Adipose tissue (tissue), 3 donors: ENCODE data around the gene FBXO5. TPM values are rescaled to one million over a fixed set of nuclear protein-coding genes. Genes with fewer than 3 reads are reported as not detected.
"Not testable (repeated sequence)": the region's sequence is repeated elsewhere in the genome, so short reads cannot be mapped to it uniquely, and the experiment has no call there.

Experiments
- H3K27ac ChIP-seq: one replicate; pipeline ENCODE4 v1.5.1; 2013; ENCODE audit warnings: low read depth, low read length
- WGBS, 3 donors: extraction: QIAGEN DNeasy Blood & Tissue Kit; methylation state at CpG; one replicate each; pipeline ENCODE4 v1.1.7; 2013; 5-methylcytosine and 5-hydroxymethylcytosine counted together
- polyA plus RNA-seq, 3 donors: library from polyadenylated mRNA; stranded (reverse); fragments of 200-250 nt; gene quantifications; one replicate each; pipeline ENCODE4 v1.2.3, GENCODE V29; 2013
- donor health status: healthy with polysubstance abuse.
- donor health status: Bipolar disorder and iron deficiency.
- donor health status: healthy.

FBXO5 gene
- polyA plus RNA-seq, 3 donors = 1.2 to 6.4 (median 2.7) TPM

DNA sequence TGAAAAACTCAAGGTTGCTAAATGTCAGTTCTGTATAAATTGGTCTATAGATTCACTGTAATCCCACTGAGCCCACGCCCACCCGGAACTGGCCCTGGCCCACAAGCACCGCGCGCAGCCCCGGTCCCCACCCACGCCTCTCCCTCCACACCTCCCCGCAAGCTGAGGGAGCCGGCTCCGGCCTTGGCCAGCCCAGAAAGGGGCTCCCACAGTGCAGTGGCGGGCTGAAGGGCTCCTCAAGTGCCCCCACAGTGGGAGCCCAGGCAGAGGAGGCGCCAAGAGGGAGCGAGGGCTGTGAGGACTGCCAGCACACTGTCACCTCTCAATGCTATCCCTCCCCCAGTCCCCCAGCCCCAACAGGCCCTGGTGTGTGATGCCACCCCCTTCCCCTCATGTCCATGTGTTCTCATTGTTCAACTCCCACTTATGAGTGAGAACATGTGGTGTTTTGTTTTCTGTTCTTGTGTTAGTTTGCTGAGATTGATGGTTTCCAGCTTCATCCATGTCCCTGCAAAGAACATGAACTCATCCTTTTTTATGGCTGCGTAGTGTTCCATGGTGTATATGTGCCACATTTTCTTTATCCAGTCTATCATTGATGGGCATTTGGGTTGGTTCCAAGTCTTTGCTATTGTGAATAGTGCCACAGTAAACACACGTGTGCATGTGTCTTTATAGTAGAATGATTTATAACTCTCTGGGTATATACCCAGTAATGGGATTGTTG lies 16.5 kb downstream of the FBXO5 start:
- WGBS, 3 donors = 90 to 91% (median 90%) methylated on average over 11 to 15 of the region's 15 CpGs
- not testable (repeated sequence) for H3K27ac ChIP-seq

DNA sequence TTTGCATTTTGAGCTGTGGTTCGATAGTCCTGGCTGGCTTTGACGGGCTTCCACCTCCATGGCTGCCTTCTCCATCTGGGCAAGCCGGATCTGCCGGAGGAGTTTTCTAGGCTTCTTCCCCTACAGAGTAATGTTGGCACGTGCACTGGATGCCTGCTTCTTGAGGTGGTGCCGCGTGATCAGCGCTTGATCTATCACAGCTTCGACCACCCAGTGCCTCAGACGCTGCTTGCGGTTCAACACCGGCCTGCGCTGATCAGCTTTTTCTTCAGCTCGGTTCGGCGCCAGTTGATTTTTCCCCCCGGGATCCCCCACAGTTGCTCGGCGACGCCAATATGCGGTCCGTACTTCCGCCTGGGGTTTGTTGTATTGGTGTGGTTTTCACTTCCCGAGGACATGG lies 23.5 kb downstream of the FBXO5 start:
- H3K27ac ChIP-seq = no peak overlapping the region
- WGBS, 3 donors = 88 to 94% (median 93%) methylated on average over 24 of the region's 24 CpGs

DNA sequence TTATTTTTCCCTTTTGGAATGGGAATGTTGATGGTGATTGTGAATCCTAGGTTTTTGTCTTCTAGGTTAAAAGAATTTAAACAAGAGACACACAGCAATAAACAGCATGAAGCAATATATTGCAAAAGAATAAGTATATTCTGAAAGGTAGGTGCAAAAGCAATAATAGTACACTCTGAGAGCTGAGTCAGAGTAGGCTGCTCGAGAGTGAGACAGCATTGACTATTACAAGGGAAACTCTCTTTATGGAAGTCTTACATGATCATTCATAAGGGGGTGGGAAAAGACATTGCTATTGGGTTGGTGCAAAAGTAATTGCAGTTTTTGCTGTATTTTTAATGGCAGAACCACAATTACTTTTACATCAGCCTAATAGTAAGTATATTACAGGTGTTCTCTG lies 25.0 kb downstream of the FBXO5 start:
- H3K27ac ChIP-seq = no peak overlapping the region
- 49 to 77% (median 67%) methylated on average over 1 of the region's 1 CpG for WGBS, 3 donors

DNA sequence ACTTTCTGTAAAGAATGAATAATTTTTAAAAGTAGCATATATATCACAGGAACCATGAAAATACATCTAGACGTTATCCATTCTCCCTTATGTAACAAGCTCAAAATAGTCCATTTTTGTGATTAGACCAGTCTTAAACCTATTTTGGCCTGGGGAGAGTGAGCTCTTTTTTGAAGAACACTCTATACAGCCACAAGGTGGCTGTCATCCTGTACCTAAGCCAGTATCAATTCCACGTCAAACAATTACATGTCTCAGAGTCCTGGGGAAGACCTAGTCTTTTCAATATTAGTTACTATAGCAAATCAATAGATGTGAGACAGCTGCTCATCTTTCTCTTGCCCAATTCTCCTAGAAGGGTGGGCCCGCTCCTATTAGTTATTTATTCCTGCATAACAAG lies 28.4 kb downstream of the FBXO5 start:
- 60 to 72% (median 64%) methylated on average over 3 of the region's 3 CpGs for WGBS, 3 donors
- no peak overlapping the region for H3K27ac ChIP-seq

DNA sequence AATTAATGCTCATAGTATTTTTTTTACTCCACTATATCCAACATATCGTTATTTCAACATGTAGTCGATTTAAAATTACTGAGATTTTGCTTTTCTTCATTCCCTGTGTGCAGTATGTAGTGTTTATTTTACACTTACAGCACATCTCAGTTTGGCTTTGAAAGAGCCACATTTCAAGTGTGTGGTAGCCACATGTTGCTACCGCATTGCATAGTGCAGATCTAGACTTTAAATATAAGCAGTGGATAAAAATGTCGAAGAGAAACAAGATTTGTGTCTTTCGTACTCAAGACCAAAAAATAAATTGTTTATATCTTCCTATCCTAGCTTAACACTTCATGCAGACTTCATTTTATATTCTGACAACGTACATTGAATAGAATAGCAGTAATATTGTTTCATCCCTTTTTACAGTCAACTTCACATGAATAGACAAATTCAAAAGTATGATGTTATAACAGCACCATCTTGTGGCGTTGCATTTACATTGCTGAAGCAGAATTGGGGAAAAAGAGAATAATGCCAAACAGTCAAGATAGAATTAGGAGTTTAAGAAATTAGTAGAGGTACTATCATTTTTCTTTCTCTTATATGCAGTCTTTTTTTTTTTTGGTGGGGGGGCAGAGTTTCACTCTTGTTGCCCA lies 29.9 kb downstream of the FBXO5 start:
- 65 to 72% (median 69%) methylated on average over 7 of the region's 7 CpGs for WGBS, 3 donors
- no peak overlapping the region for H3K27ac ChIP-seq

DNA sequence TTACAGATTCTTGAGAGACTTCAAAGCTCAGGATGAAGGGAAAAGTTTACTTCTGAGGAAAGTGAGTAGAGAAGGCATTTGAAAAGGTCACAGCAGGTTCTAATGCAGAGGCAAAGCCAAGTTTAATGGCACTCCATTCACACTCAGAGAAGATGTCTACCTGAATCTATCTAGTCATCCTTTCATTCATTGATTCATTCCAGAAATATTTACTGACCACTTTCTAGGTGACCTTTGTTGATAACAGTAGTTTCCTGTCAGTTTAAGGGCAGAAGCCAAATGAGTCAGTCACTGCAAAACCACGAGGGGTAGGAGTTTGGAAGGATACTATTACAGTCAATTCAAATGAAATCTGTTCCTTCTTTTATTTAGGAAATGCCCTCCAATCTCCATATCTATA lies 30.8 kb downstream of the FBXO5 start:
- H3K27ac ChIP-seq = no peak overlapping the region
- 6 to 9% (median 8%) methylated on average over 1 of the region's 1 CpG for WGBS, 3 donors

DNA sequence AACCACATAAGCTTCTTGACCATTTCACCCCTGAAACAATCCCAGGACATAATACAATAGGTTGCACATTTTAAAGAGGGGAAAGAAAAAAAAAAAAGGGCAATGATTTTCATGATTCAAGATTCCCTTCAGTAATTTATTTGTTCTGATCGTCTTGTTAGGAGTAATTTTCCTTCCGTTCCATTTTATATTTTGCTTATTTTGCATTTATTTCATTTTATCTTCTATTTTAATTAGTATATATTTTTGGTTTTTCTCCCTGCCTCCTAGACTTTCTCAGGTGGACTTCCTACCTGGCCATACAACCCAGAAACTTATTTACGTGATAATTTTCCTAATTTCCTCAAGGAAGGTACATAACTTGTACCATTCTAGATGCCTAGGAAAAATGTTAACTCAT lies 32.6 kb downstream of the FBXO5 start:
- WGBS, 3 donors = 76 to 87% (median 85%) methylated on average over 3 of the region's 3 CpGs

DNA sequence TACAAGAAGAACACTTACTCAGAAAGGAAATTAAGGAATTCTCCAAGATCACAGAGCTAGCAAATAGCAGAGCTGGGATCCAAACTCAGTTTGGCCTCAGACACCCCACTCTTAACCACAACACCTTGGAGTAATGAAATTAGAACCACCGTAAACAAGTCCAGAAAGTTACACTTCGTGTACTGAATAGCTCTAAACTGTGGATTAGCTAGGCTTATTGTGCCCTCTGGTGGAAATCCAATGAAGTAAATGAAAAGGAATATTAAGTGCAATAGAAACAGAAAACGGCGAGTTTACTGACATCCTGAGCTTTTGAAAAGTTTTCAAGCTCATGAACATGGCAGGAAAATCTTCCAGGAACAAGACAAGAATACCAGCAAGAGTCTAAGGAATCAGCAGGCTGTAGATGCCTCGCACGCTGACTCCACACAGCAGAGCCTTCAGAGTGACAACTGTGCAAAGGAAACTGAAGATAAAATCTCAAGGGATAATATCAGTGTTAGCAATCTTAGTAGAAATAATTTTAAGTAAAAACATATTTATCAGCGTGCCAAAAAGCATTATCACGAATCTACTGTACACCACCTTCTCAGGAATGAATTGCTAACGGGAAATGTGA lies 34.6 kb downstream of the FBXO5 start:
- H3K27ac ChIP-seq = no peak overlapping the region
- 18 to 25% (median 23%) methylated on average over 9 of the region's 9 CpGs for WGBS, 3 donors

More for the DNA sequence above, 32.6 kb downstream of the FBXO5 start:
- no peak overlapping the region for H3K27ac ChIP-seq

DNA sequence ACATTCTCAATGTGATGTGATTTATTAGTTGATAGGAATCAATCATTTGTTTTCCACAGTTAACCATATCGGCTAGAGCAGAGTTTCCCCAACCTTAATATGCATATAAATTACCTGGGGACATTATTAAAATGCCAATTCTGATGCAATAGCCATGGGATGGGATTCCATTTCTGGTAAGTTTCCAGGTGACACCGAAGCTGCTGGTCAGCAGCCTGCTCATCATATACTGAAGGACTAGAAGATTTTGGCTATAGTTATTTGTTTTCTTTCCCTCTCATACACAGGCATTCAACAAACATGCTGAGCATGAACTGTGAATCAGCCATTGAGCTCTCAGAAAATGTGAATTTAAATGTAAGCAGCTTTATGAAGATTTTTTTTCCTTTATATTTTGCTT lies 35.8 kb downstream of the FBXO5 start:
- H3K27ac ChIP-seq = no peak overlapping the region
- 45 to 76% (median 62%) methylated on average over 2 of the region's 2 CpGs for WGBS, 3 donors

DNA sequence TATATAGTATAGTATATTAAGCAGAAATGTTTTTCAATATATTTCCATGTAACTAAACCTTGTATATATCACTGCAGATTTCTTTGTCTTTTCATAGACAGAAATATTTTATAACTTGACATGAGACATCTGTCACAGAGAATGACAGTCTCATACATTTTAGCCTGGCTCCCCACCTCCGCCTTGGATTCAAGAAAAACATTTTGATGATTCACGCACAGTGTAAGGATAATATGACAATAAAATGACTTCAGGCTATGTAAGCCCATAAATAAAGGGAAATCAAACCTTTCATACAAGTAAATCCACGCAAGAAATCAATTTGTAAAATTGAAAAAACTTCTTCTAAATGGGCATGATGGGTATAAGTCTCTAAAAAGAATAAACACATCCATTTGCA lies 36.4 kb downstream of the FBXO5 start:
- no peak overlapping the region for H3K27ac ChIP-seq
- 73 to 93% (median 90%) methylated on average over 3 of the region's 3 CpGs for WGBS, 3 donors

DNA sequence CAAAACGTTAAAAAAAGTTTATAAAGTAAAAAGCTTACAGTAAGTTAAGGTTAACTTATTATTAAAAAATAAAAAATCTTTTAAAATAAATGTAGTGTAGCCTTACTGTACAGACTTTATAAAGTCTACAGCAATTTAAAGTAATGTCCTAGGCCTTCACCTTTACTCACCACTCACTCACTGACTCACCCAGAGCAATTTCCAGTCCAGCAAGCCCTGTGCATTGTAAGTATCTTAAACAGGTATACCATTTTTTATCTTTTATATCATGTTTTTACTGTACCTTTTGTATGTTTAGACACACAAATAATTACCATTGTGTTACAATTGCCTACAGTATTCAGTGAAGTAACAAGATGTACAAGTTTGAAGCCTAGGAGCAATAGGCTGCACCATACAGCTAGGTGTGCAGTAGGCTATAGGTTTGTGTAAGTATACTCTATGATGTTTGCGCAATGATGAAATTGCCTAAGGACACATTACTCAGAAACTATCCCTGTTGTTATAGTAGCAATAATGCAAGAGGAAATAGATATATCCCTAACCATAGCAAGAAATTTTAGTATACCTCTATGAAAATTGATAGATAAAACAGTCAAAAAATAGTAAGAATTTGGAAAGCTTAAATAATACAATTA lies 39.5 kb downstream of the FBXO5 start:
- WGBS, 3 donors = 79 to 92% (median 87%) methylated on average over 2 of the region's 2 CpGs
- no peak overlapping the region for H3K27ac ChIP-seq

DNA sequence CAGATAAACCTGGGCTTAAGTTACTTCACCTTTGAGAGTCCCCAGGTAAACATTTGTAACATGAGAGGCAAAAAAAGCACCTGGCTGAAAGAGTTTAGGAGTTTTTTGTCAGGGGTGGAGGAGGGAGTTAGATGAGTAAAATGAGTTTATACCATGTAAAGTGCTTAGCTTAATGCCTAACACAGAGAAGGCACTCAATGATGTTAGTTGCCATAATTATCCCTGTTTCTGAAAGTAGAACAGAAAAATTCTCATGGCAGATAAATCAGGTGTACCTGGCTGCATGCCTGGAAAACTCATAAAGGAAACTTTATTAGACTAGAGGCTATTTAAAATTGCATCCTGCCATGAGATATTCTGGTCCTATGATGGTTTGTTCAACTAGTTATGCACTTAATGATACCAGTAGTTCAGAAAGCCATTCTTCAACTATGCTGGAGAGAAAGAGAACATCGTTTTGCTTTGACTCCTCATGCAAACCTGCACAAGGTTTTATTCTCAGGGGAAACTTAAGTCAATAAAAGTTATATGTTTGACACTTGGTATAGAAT lies 40.4 kb downstream of the FBXO5 start:
- WGBS, 3 donors = 59 to 69% (median 59%) methylated on average over 1 of the region's 1 CpG
- no peak overlapping the region for H3K27ac ChIP-seq

DNA sequence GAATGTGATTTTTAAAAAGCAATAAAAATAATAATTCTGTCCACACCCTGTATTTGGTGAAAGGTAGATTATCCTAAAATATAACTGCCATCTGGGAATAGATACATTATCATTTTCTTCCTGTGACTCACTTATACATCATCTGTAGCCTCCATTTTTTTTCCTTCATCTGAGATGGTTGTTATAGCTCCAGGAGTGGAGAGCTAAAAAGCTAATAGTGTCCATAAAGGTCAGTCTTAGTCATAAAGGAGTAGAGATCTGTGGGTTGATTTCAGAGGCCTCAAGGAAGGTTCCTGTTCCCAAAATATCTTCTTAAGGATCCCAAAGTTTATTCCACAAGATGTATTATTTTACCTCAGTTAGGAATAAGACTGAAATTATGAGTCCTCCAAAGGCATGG lies 41.1 kb downstream of the FBXO5 start:
- H3K27ac ChIP-seq = no peak overlapping the region

DNA sequence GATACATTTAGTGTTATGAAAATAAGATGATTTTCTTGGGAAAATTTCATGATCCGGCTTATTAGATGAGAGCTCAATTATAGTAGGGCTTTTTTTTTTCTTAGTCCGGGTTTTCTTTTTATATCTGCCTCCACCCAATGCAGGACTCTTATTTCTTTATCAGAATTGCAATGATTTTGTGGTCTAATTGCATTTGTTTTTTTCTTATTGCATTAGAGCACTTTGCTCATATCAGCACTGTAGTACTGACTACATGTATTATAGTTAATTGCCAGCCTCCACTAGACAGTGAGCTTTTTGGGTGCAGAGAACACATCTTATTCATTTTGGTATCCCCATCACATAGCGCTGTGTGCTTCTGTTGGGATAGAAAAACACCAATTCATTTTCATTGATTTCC lies 50.0 kb downstream of the FBXO5 start:
- H3K27ac ChIP-seq = no peak overlapping the region
- WGBS, 3 donors = 74 to 94% (median 91%) methylated on average over 3 of the region's 3 CpGs

DNA sequence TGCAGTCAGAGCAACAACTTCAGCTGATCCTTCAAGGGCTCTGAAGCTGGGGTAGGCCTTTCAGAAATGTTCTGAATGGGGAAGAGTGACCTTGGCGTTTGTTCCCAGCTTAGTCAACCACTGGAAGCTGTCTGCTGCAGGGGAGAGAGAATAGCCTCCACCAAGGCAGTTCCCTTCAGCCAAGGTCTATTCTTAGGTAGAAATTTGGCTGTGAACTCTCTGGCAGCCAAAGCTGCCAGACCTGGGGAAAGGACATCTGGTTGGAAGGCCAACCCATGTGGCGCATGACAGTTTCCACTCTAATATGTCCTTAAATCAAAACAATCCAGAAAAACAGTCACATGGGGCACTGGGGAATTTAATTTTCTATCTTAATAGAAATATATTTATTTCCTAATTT lies 60.1 kb downstream of the FBXO5 start:
- WGBS, 3 donors = 80 to 86% (median 80%) methylated on average over 2 of the region's 2 CpGs
- no peak overlapping the region for H3K27ac ChIP-seq
